Karpas-422 (cell line): ENCODE results near the gene TSNAX. TPM values are rescaled to one million over a fixed set of nuclear protein-coding genes. Genes with fewer than 3 reads are reported as not detected.
"Not testable (repeated sequence)": the region's sequence is repeated elsewhere in the genome, so short reads cannot be mapped to it uniquely, and the experiment has no call there.

ENCODE experiments used
- DNase-seq: peaks from one replicate; pipeline ENCODE4 v3.0.0-alpha.2; 2015
- H2AFZ ChIP-seq: fragments of 200-600 bp; sonication (generic); 2 replicates; pipeline ENCODE4 v1.6.1; 2014; ENCODE audit warnings: antibody characterized with exemption, low read length, mixed read lengths
- H3K27ac ChIP-seq: fragments of 200-600 bp; sonication (generic); 2 replicates; pipeline ENCODE4 v1.5.1; 2014; ENCODE audit warnings: mild to moderate bottlenecking, low read length, moderate library complexity
- H3K27me3 ChIP-seq: fragments of 200-600 bp; sonication (generic); 2 replicates; pipeline ENCODE4 v1.6.1; 2014; ENCODE audit warnings: low read length, mixed read lengths
- H3K36me3 ChIP-seq: fragments of 200-600 bp; sonication (generic); 2 replicates; pipeline ENCODE4 v1.6.1; 2014; ENCODE audit warnings: low read length, mixed read lengths; ENCODE audit not compliant: insufficient read depth
- H3K4me1 ChIP-seq: fragments of 200-600 bp; sonication (generic); 2 replicates; pipeline ENCODE4 v1.6.1; 2014; ENCODE audit warnings: mild to moderate bottlenecking, low read length, mixed read lengths
- H3K4me2 ChIP-seq: fragments of 200-600 bp; sonication (generic); 2 replicates; pipeline ENCODE4 v1.6.1; 2014; ENCODE audit warnings: low read length, low read depth, mild to moderate bottlenecking; ENCODE audit not compliant: poor library complexity, severe bottlenecking
- H3K4me3 ChIP-seq: fragments of 200-600 bp; sonication (generic); 2 replicates; pipeline ENCODE4 v1.5.1; 2014; ENCODE audit warnings: mild to moderate bottlenecking, antibody characterized with exemption, low read length, mixed read lengths
- H3K79me2 ChIP-seq: fragments of 200-600 bp; sonication (generic); 2 replicates; pipeline ENCODE4 v1.6.1; 2014; ENCODE audit warnings: mild to moderate bottlenecking, low read length, mixed read lengths
- H3K9ac ChIP-seq: fragments of 200-600 bp; sonication (generic); 2 replicates; pipeline ENCODE4 v1.6.0; 2014; ENCODE audit warnings: low read length
- H3K9me2 ChIP-seq: fragments of 200-600 bp; sonication (generic), shearing (Covaris generic); replicated peaks from 2 replicates; pipeline ENCODE4 v1.6.0; 2014; ENCODE audit warnings: mild to moderate bottlenecking, low read length, moderate library complexity; ENCODE audit not compliant: insufficient read depth
- H3K9me3 ChIP-seq: fragments of 300-700, 200-600 bp; sonication (generic); 2 replicates; pipeline ENCODE4 v1.6.1; 2014; ENCODE audit warnings: low read length, mixed read lengths
- H4K20me1 ChIP-seq: fragments of 200-600 bp; sonication (generic); 2 replicates; pipeline ENCODE4 v1.6.1; 2014; ENCODE audit warnings: mild to moderate bottlenecking, antibody characterized with exemption, low read length, low read depth; ENCODE audit not compliant: insufficient read depth
- total RNA-seq: library from RNA; depleted of rRNA; stranded (reverse); fragments of >200 nt; shearing (Covaris generic); gene quantifications from 2 replicates; pipeline ENCODE4 v1.2.3, GENCODE V29; 2014; ENCODE audit warnings: low replicate concordance

TSNAX gene
- total RNA-seq, 1 experiment from 2014 or later, result 45.4 TPM

GRCh38 chr1:231493421-231494185, 34.9 kb upstream of the TSNAX start:
- no peak for DNase-seq
- Histone ChIP-seq H2AFZ (no peak overlapping the region), H3K27me3 (no peaks in the 10 kb centered on the region), H3K9ac (no peak overlapping the region), H3K4me3 (no peak overlapping the region), H3K79me2 (no peaks in the 10 kb centered on the region), H3K9me2 (no peaks in the 10 kb centered on the region), H3K9me3 (peaks cover 3% of the 10 kb centered on the region; the same call in 1 of the 2 replicates), H4K20me1 (no peaks in the 10 kb centered on the region), H3K4me2 (no peak overlapping the region), H3K4me1 (no peaks in the 10 kb centered on the region), H3K27ac (no peak overlapping the region), H3K36me3 (no peaks in the 10 kb centered on the region)

GRCh38 chr1:231494439-231495110, 33.9 kb upstream of the TSNAX start:
- Histone ChIP-seq H3K27me3 (no peaks in the 10 kb centered on the region), H3K4me1 (no peaks in the 10 kb centered on the region), H3K9me2 (no peaks in the 10 kb centered on the region), H3K4me3 (no peak overlapping the region), H3K9me3 (peaks cover 7% of the 10 kb centered on the region; the same call in 1 of the 2 replicates), H3K4me2 (no peak overlapping the region), H4K20me1 (no peaks in the 10 kb centered on the region), H3K27ac (no peak overlapping the region), H3K9ac (no peak overlapping the region), H3K36me3 (no peaks in the 10 kb centered on the region), H2AFZ (no peak overlapping the region), H3K79me2 (no peaks in the 10 kb centered on the region)
- no peak for DNase-seq

GRCh38 chr1:231497629-231498152, 30.8 kb upstream of the TSNAX start:
- no peak overlapping the region for H3K27ac ChIP-seq
- no peaks in the 10 kb centered on the region for H3K9me2 ChIP-seq
- peaks cover 7% of the 10 kb centered on the region; the same call in 1 of the 2 replicates for H3K9me3 ChIP-seq
- no peaks in the 10 kb centered on the region for H3K36me3 ChIP-seq
- H4K20me1 ChIP-seq, result no peaks in the 10 kb centered on the region
- DNase-seq, result no peak
- H3K4me1 ChIP-seq, result no peaks in the 10 kb centered on the region
- H3K4me2 ChIP-seq, result no peak overlapping the region
- H3K4me3 ChIP-seq, result no peak overlapping the region
- H2AFZ ChIP-seq, result no peak overlapping the region
- H3K27me3 ChIP-seq, result no peaks in the 10 kb centered on the region
- no peaks in the 10 kb centered on the region for H3K79me2 ChIP-seq
- H3K9ac ChIP-seq, result no peak overlapping the region

- Histone ChIP-seq H3K27ac (no peak overlapping the region), H3K4me3 (no peak overlapping the region), H2AFZ (no peak overlapping the region), H3K4me2 (no peak overlapping the region), H3K79me2 (no peaks in the 10 kb centered on the region), H4K20me1 (no peaks in the 10 kb centered on the region), H3K9me2 (no peaks in the 10 kb centered on the region), H3K27me3 (no peaks in the 10 kb centered on the region), H3K4me1 (no peaks in the 10 kb centered on the region), H3K9ac (no peak overlapping the region), H3K9me3 (peaks cover 7% of the 10 kb centered on the region; the same call in 1 of the 2 replicates), H3K36me3 (no peaks in the 10 kb centered on the region)
- no peak for DNase-seq
Measured at GRCh38 chr1:231499148-231499763, 29.2 kb upstream of the TSNAX start.

GRCh38 chr1:231500666-231501065, 27.8 kb upstream of the TSNAX start:
- peaks cover 7% of the 10 kb centered on the region; the same call in 1 of the 2 replicates for H3K9me3 ChIP-seq
- no peaks in the 10 kb centered on the region for H3K36me3 ChIP-seq
- no peaks in the 10 kb centered on the region for H3K4me1 ChIP-seq
- no peaks in the 10 kb centered on the region for H3K27me3 ChIP-seq
- DNase-seq, result no peak
- H3K27ac ChIP-seq, result no peak overlapping the region
- H2AFZ ChIP-seq, result no peak overlapping the region
- H3K4me3 ChIP-seq, result no peak overlapping the region
- no peaks in the 10 kb centered on the region for H3K79me2 ChIP-seq
- H4K20me1 ChIP-seq, result no peaks in the 10 kb centered on the region
- H3K4me2 ChIP-seq, result no peak overlapping the region
- H3K9ac ChIP-seq, result no peak overlapping the region
- no peaks in the 10 kb centered on the region for H3K9me2 ChIP-seq

GRCh38 chr1:231503168-231503567, 25.3 kb upstream of the TSNAX start:
- not testable (repeated sequence) for H3K9me3 ChIP-seq, H3K9me2 ChIP-seq, H3K27ac ChIP-seq, H2AFZ ChIP-seq, H3K4me2 ChIP-seq, H3K4me3 ChIP-seq, DNase-seq, H3K79me2 ChIP-seq, H3K4me1 ChIP-seq, H3K9ac ChIP-seq, H3K36me3 ChIP-seq, H3K27me3 ChIP-seq, H4K20me1 ChIP-seq

GRCh38 chr1:231507476-231508355, 20.8 kb upstream of the TSNAX start:
- H3K27me3 ChIP-seq, result no peaks in the 10 kb centered on the region
- no peak overlapping the region for H3K4me3 ChIP-seq
- no peak overlapping the region for H3K27ac ChIP-seq
- H2AFZ ChIP-seq, result no peak overlapping the region
- H3K36me3 ChIP-seq, result no peaks in the 10 kb centered on the region
- no peaks in the 10 kb centered on the region for H3K9me3 ChIP-seq
- no peaks in the 10 kb centered on the region for H3K9me2 ChIP-seq
- no peak overlapping the region for H3K4me2 ChIP-seq
- H3K79me2 ChIP-seq, result no peaks in the 10 kb centered on the region
- H3K9ac ChIP-seq, result no peak overlapping the region
- no peak for DNase-seq
- no peaks in the 10 kb centered on the region for H3K4me1 ChIP-seq
- H4K20me1 ChIP-seq, result no peaks in the 10 kb centered on the region
